SK-N-SH (cell line): ENCODE results near the gene NEK6. TPM values are rescaled to one million over a fixed set of nuclear protein-coding genes. Genes with fewer than 3 reads are reported as not detected.

Experiments
- CTCF ChIA-PET: fragments of 300-600, 350-600 bp; formaldehyde crosslinking; extraction: SDS; loops from one replicate; lab custom pipeline; 2021; lab: Yijun Ruan, JAX
- POLR2A ChIA-PET: fragments of 350-600 bp; sonication (Branson Sonifier 250); formaldehyde crosslinking; extraction: SDS; loops from one replicate; lab custom pipeline; 2020; ENCODE audit warnings: antibody characterized with exemption, inconsistent platforms; lab: Yijun Ruan, JAX
- DNase-seq: peaks from one replicate; pipeline ENCODE4 v3.0.0; 2012
- H2AFZ ChIP-seq: fragments of 200-600 bp; sonication (generic); 2 replicates; pipeline ENCODE4 v1.8.1; 2016; ENCODE audit warnings: antibody characterized with exemption, mild to moderate bottlenecking, low read depth
- H3F3A ChIP-seq: fragments of 200-600 bp; sonication (generic); replicated peaks from 2 replicates; pipeline ENCODE3; 2016; ENCODE audit warnings: antibody characterized with exemption, mild to moderate bottlenecking; ENCODE audit not compliant: insufficient read depth
- H3K27ac ChIP-seq, 2 experiments: fragments of 200-500 bp in 1 of 2; fragments of 200-600 bp in 1 of 2; sonication (Bioruptor generic) in 1 of 2; sonication (generic), shearing (Covaris generic) in 1 of 2; 2 replicates each; pipeline versions ENCODE4 v1.5.1 to v1.6.1; 2014 to 2016; ENCODE audit warnings: low read depth in 2 of 2, inconsistent platforms in 1 of 2, low read length in 1 of 2, mild to moderate bottlenecking in 1 of 2, mixed read lengths in 1 of 2
- H3K27me3 ChIP-seq: fragments of 200-600 bp; sonication (generic), shearing (Covaris generic); 2 replicates; pipeline ENCODE4 v1.6.1; 2016; ENCODE audit warnings: mixed run types; ENCODE audit not compliant: insufficient read depth
- H3K36me3 ChIP-seq, 2 experiments: fragments of 200-500 bp in 1 of 2; fragments of 200-600 bp in 1 of 2; sonication (Bioruptor generic) in 1 of 2; sonication (generic) in 1 of 2; replicated peaks in 1 of 2; 2 replicates each; pipeline versions ENCODE3 to v1.5.1; 2014 to 2016; ENCODE audit warnings: low read length in 1 of 2, mild to moderate bottlenecking in 1 of 2; ENCODE audit not compliant: insufficient read depth in 2 of 2, control insufficient read depth in 1 of 2
- H3K4me1 ChIP-seq, 2 experiments: fragments of 200-500 bp in 1 of 2; fragments of 200-600 bp in 1 of 2; sonication (Bioruptor generic) in 1 of 2; sonication (generic), shearing (Covaris generic) in 1 of 2; 2 replicates each; pipeline versions ENCODE4 v1.5.1 to v1.6.1; 2014 to 2016; ENCODE audit warnings: low read depth in 1 of 2, low read length in 1 of 2, mixed run types in 1 of 2; ENCODE audit not compliant: insufficient read depth in 2 of 2, control insufficient read depth in 1 of 2
- H3K4me2 ChIP-seq: fragments of 200-600 bp; sonication (generic), shearing (Covaris generic); 2 replicates; pipeline ENCODE4 v1.6.1; 2017; ENCODE audit warnings: mixed run types
- H3K4me3 ChIP-seq, 2 experiments: fragments of 200-500 bp in 1 of 2; fragments of 200-600 bp in 1 of 2; sonication (Bioruptor generic) in 1 of 2; sonication (generic), shearing (Covaris generic) in 1 of 2; 2 replicates each; pipeline versions ENCODE4 v1.5.1 to v1.8.1; 2014 to 2016; ENCODE audit warnings: low read depth in 2 of 2, inconsistent platforms in 1 of 2, low read length in 1 of 2, mild to moderate bottlenecking in 1 of 2, mixed read lengths in 1 of 2, moderate library complexity in 1 of 2
- H3K79me2 ChIP-seq: fragments of 200-600 bp; sonication (generic); 2 replicates; pipeline ENCODE4 v1.8.1; 2017; ENCODE audit warnings: mild to moderate bottlenecking; ENCODE audit not compliant: insufficient read depth
- H3K9ac ChIP-seq: fragments of 200-600 bp; sonication (generic); 2 replicates; pipeline ENCODE4 v1.6.1; 2017; ENCODE audit warnings: mixed run types
- H3K9me2 ChIP-seq: fragments of 200-600 bp; sonication (generic); 2 replicates; pipeline ENCODE4 v1.6.1; 2017; ENCODE audit warnings: mixed run types
- H3K9me3 ChIP-seq: fragments of 200-600 bp; sonication (generic); 2 replicates; pipeline ENCODE4 v1.6.1; 2017; ENCODE audit warnings: mixed run types, mild to moderate bottlenecking, moderate library complexity
- H4K20me1 ChIP-seq: fragments of 200-600 bp; sonication (generic); 2 replicates; pipeline ENCODE4 v1.6.1; 2017; ENCODE audit warnings: mild to moderate bottlenecking, mixed run types; ENCODE audit not compliant: insufficient read depth
- CHD2 ChIP-seq: fragments of 150-350 bp; IDR thresholded peaks from 2 replicates; pipeline ENCODE4 v1.6.1; 2018; ENCODE audit warnings: low read length; ENCODE audit not compliant: partially characterized antibody
- ELF1 ChIP-seq: IDR thresholded peaks from 2 replicates; pipeline ENCODE4 v1.4.0; 2012
- FOXJ3 ChIP-seq: sonication (generic); formaldehyde crosslinking; IDR thresholded peaks from 2 replicates; pipeline ENCODE4 v1.5.1; 2020; ENCODE audit warnings: mild to moderate bottlenecking, missing genetic modification reagents
- FOXM1 ChIP-seq: IDR thresholded peaks from 2 replicates; pipeline ENCODE4 v1.4.0; 2012; ENCODE audit warnings: low read depth, mild to moderate bottlenecking
- GATA2 ChIP-seq: sonication (generic); formaldehyde crosslinking; IDR thresholded peaks from 2 replicates; pipeline ENCODE4 v1.5.0; 2020; ENCODE audit warnings: mild to moderate bottlenecking, missing genetic modification reagents
- JUND ChIP-seq: IDR thresholded peaks from 2 replicates; pipeline ENCODE4 v1.4.0; 2012
- MAX ChIP-seq: IDR thresholded peaks from 2 replicates; pipeline ENCODE4 v1.4.0; 2012; ENCODE audit warnings: low read depth
- NRF1 ChIP-seq: IDR thresholded peaks from 2 replicates; pipeline ENCODE4 v1.6.1; 2012; ENCODE audit warnings: low read depth, mild to moderate bottlenecking, low read length
- PBX3 ChIP-seq: IDR thresholded peaks from 2 replicates; pipeline ENCODE4; 2012
- POLR2AphosphoS5 ChIP-seq: IDR thresholded peaks from 2 replicates; pipeline ENCODE4 v1.6.1; 2012; ENCODE audit warnings: low read depth, low read length
- RAD21 ChIP-seq: IDR thresholded peaks from 2 replicates; pipeline ENCODE4 v1.6.1; 2012; ENCODE audit warnings: mild to moderate bottlenecking, low read length
- RCOR1 ChIP-seq: fragments of 150-350 bp; IDR thresholded peaks from 2 replicates; pipeline ENCODE4 v1.6.1; 2017; ENCODE audit warnings: antibody characterized with exemption, low read length
- REST ChIP-seq: IDR thresholded peaks from 2 replicates; pipeline ENCODE4 v1.6.1; 2012; ENCODE audit warnings: mild to moderate bottlenecking, low read depth, low read length, moderate library complexity
- RFX5 ChIP-seq: IDR thresholded peaks from 2 replicates; pipeline ENCODE4 v1.6.1; 2012; ENCODE audit warnings: mild to moderate bottlenecking, improper control_type of control experiment, low read length
- RXRA ChIP-seq: IDR thresholded peaks from 2 replicates; pipeline ENCODE4 v1.4.0; 2012; ENCODE audit warnings: low read depth, mild to moderate bottlenecking, borderline replicate concordance
- SMC3 ChIP-seq: IDR thresholded peaks from 2 replicates; pipeline ENCODE4 v1.6.1; 2012; ENCODE audit warnings: low read depth, low read length, improper control_type of control experiment
- YY1 ChIP-seq: IDR thresholded peaks from 2 replicates; pipeline ENCODE4 v1.4.0; 2012; ENCODE audit warnings: low read depth, mild to moderate bottlenecking
- ZBTB33 ChIP-seq: IDR thresholded peaks from 2 replicates; pipeline ENCODE4 v1.4.0; 2012; ENCODE audit warnings: low read depth, borderline replicate concordance
- WGBS: methylation state at CpG from one replicate; pipeline ENCODE4 v1.1.6; 2017; ENCODE audit warnings: low lambda C conversion rate; 5-methylcytosine and 5-hydroxymethylcytosine counted together
- polyA plus RNA-seq, 3 experiments: library from polyadenylated mRNA; depleted of rRNA; stranded (reverse); fragments of >200 nt; gene quantifications; 2 replicates each; pipeline ENCODE4 v1.2.3, GENCODE V29; 2012
- TF ChIP-seq, protein P1 (sequence below): fragments of 200-600 bp; sonication (generic); IDR thresholded peaks from 2 replicates; pipeline ENCODE4 v1.6.1; 2017; ENCODE audit warnings: antibody characterized with exemption, mild to moderate bottlenecking, moderate library complexity
- TF ChIP-seq, protein P2 (sequence below): fragments of 150-350 bp; IDR thresholded peaks from 2 replicates; pipeline ENCODE4 v1.6.1; 2017; ENCODE audit warnings: antibody characterized with exemption, low read length, low read depth, borderline replicate concordance

The NEK6 gene
- polyA plus RNA-seq, 1 of the 3 experiments (the other 2 are of a cell fraction): 89.8 TPM

- TF ChIP-seq GATA2 (no peak), REST (no peak)
- TF ChIP-seq, all 33 proteins: peak for 0
These were observed 111.6 kb downstream of the NEK6 start (continued) for GRCh38 chr9:124369231-124369797.

DNA sequence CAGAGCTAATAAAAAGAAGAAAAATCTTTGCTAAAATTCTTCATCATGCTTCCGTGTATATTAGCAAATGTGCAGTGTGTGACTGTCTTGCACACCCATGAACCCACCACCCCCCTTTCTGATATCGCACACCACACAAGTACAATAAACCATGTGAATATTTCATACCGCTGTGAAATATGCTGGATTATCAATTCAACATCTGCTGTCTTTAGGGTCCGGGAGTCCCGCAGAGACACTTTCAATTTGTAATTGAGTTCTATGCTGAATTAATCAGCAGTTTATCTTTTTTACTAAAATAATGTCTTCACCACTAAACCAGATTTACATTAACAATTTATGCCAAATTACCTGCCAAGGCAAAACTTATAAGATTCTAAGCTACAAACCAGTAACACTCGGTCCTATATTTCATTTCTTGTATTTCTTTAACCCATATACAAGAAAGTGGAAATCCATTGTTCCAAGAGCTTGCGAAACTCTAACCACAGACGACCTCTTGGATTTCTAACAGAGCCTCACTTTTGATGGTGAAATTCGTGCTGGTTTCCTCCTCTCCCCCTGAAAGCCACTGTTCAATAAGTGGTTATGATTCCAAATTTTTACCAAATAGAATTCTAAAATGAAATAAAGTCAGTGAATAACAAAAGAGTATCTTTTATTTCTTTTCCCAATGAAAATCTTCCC, 113.3 kb downstream of the NEK6 start:
- DNase-seq: no peak
- CTCF ChIA-PET: interaction anchor here (0.7 to 2.8 kb wide), 2 partner anchors 22 to 44 kb away, joined by 3 to 9 read pairs; partner anchors contain the start of gene PSMB7
- WGBS: 93% methylated on average over 9 of the region's 9 CpGs

More for the DNA sequence above, 113.3 kb downstream of the NEK6 start:
- peaks cover 6 to 12% of the 10 kb centered on the region in 2 experiments; a peak in 2 of 4 replicates for H3K4me1 ChIP-seq
- H2AFZ ChIP-seq: no peak overlapping the region
- no peak overlapping the region for H3K27ac ChIP-seq
- POLR2A ChIA-PET: no interaction called here
- H3K4me3 ChIP-seq: no peak overlapping the region
- H3K79me2 ChIP-seq: peaks cover 100% of the 10 kb centered on the region
- TF ChIP-seq NRF1: no peak
- TF ChIP-seq, protein P1, sequence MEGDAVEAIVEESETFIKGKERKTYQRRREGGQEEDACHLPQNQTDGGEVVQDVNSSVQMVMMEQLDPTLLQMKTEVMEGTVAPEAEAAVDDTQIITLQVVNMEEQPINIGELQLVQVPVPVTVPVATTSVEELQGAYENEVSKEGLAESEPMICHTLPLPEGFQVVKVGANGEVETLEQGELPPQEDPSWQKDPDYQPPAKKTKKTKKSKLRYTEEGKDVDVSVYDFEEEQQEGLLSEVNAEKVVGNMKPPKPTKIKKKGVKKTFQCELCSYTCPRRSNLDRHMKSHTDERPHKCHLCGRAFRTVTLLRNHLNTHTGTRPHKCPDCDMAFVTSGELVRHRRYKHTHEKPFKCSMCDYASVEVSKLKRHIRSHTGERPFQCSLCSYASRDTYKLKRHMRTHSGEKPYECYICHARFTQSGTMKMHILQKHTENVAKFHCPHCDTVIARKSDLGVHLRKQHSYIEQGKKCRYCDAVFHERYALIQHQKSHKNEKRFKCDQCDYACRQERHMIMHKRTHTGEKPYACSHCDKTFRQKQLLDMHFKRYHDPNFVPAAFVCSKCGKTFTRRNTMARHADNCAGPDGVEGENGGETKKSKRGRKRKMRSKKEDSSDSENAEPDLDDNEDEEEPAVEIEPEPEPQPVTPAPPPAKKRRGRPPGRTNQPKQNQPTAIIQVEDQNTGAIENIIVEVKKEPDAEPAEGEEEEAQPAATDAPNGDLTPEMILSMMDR: no peak
- TF ChIP-seq RXRA: no peak
- no peak for TF ChIP-seq RAD21
- TF ChIP-seq ELF1: no peak
- TF ChIP-seq PBX3: no peak
- TF ChIP-seq JUND: no peak
- no peak for TF ChIP-seq MAX
- TF ChIP-seq FOXM1: no peak
- TF ChIP-seq FOXJ3 (CRISPR knock-in tag): no peak
- no peak for TF ChIP-seq ZBTB33
- TF ChIP-seq SMC3: no peak
- TF ChIP-seq CHD2: no peak
- TF ChIP-seq RCOR1: no peak
- TF ChIP-seq YY1: no peak
- TF ChIP-seq RFX5: no peak
- no peak for TF ChIP-seq POLR2AphosphoS5
- TF ChIP-seq, protein P2, sequence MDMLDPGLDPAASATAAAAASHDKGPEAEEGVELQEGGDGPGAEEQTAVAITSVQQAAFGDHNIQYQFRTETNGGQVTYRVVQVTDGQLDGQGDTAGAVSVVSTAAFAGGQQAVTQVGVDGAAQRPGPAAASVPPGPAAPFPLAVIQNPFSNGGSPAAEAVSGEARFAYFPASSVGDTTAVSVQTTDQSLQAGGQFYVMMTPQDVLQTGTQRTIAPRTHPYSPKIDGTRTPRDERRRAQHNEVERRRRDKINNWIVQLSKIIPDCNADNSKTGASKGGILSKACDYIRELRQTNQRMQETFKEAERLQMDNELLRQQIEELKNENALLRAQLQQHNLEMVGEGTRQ: no peak
- H3K4me2 ChIP-seq: no peak overlapping the region
- H3K9ac ChIP-seq: no peak overlapping the region
- no peaks in the 10 kb centered on the region for H3K9me2 ChIP-seq
- peaks cover 75% of the 10 kb centered on the region for H4K20me1 ChIP-seq
- H3K9me3 ChIP-seq: no peaks in the 10 kb centered on the region
- H3F3A ChIP-seq: no peaks in the 10 kb centered on the region
- no peaks in the 10 kb centered on the region for H3K27me3 ChIP-seq
- peaks cover 14 to 34% of the 10 kb centered on the region in 2 experiments for H3K36me3 ChIP-seq
